Neuronal stem cell (in vitro differentiated cells): ENCODE results near the gene GNPTAB.
A peak's percentile ranks its signal among the peaks of the same experiment; 100 is the strongest.

ENCODE experiments used
- DNase-seq: peaks from one replicate; pipeline ENCODE4 v3.0.0-alpha.2; 2013; ENCODE audit warnings: low spot score
- H2AFZ ChIP-seq: one replicate; pipeline ENCODE4 v1.6.1; 2013; ENCODE audit warnings: mild to moderate bottlenecking, low read length, inconsistent platforms
- H2AK5ac ChIP-seq: 2 replicates; pipeline ENCODE4 v1.6.1; 2013; ENCODE audit warnings: low read depth, mild to moderate bottlenecking, inconsistent platforms, low read length, moderate library complexity, mixed read lengths
- H2BK120ac ChIP-seq: 2 replicates; pipeline ENCODE4 v1.6.1; 2013; ENCODE audit warnings: low read depth, mild to moderate bottlenecking, inconsistent platforms, low read length, moderate library complexity, mixed read lengths
- H2BK12ac ChIP-seq: one replicate; pipeline ENCODE4 v1.6.1; 2013; ENCODE audit warnings: low read length, inconsistent platforms
- H2BK15ac ChIP-seq: 2 replicates; pipeline ENCODE4 v1.6.1; 2013; ENCODE audit warnings: mild to moderate bottlenecking, low read length, inconsistent platforms, mixed read lengths
- H2BK5ac ChIP-seq: one replicate; pipeline ENCODE4 v1.6.1; 2013; ENCODE audit warnings: inconsistent platforms, mild to moderate bottlenecking, low read length, moderate library complexity
- H3K14ac ChIP-seq: one replicate; pipeline ENCODE4 v1.6.1; 2013; ENCODE audit warnings: low read length, inconsistent platforms
- H3K18ac ChIP-seq: 2 replicates; pipeline ENCODE4 v1.6.1; 2013; ENCODE audit warnings: low read length, inconsistent platforms
- H3K23ac ChIP-seq: 2 replicates; pipeline ENCODE4 v1.6.1; 2013; ENCODE audit warnings: low read depth, mild to moderate bottlenecking, mixed read lengths, low read length, inconsistent platforms; ENCODE audit not compliant: poor library complexity
- H3K27ac ChIP-seq: replicated peaks from 3 replicates; pipeline ENCODE4 v1.5.1; 2013; ENCODE audit warnings: low read length, inconsistent platforms
- H3K27me3 ChIP-seq, 3 experiments: 2 replicates each; pipeline ENCODE4 v1.6.1; 2013; ENCODE audit warnings: low read length in 3 of 3, mild to moderate bottlenecking in 2 of 3, inconsistent platforms in 1 of 3, low read depth in 1 of 3, mixed read lengths in 1 of 3, moderate library complexity in 1 of 3; ENCODE audit not compliant: control insufficient read depth in 3 of 3, insufficient read depth in 3 of 3
- H3K36me3 ChIP-seq, 2 donors: replicated peaks in 1 of 2; 2 replicates each; pipeline ENCODE4 v1.6.1; 2013; ENCODE audit warnings: low read length in 2 of 2; ENCODE audit not compliant: control insufficient read depth in 2 of 2, insufficient read depth in 2 of 2
- H3K4ac ChIP-seq: 2 replicates; pipeline ENCODE4 v1.6.1; 2013; ENCODE audit warnings: inconsistent platforms, mild to moderate bottlenecking, low read length, moderate library complexity
- H3K4me1 ChIP-seq, 2 donors: 1 replicate in 1 of 2; 2 replicates in 1 of 2; pipeline ENCODE4 v1.6.1; 2013; ENCODE audit warnings: low read length in 2 of 2, low read depth in 1 of 2; ENCODE audit not compliant: control insufficient read depth in 2 of 2, insufficient read depth in 1 of 2
- H3K4me2 ChIP-seq: one replicate; pipeline ENCODE4 v1.6.1; 2013; ENCODE audit warnings: mild to moderate bottlenecking, low read length, inconsistent platforms; ENCODE audit not compliant: insufficient read depth, poor library complexity, severe bottlenecking
- H3K4me3 ChIP-seq, 2 donors: 2 replicates each; pipeline ENCODE4 v1.5.1; 2013; ENCODE audit warnings: low read length in 2 of 2, mild to moderate bottlenecking in 2 of 2, inconsistent platforms in 1 of 2, moderate library complexity in 1 of 2
- H3K79me1 ChIP-seq: one replicate; pipeline ENCODE4 v1.6.1; 2013; ENCODE audit warnings: low read depth, mild to moderate bottlenecking, inconsistent platforms, low read length, moderate library complexity
- H3K9ac ChIP-seq: one replicate; pipeline ENCODE4 v1.6.1; 2013; ENCODE audit warnings: mild to moderate bottlenecking, low read depth, low read length, inconsistent platforms; ENCODE audit not compliant: poor library complexity
- H3K9me3 ChIP-seq, 2 donors: replicated peaks in 1 of 2; 2 replicates each; pipeline versions ENCODE3 to v1.6.1; 2013; ENCODE audit warnings: low read length in 2 of 2, mild to moderate bottlenecking in 2 of 2, inconsistent platforms in 1 of 2, low read depth in 1 of 2, mixed read lengths in 1 of 2, moderate library complexity in 1 of 2; ENCODE audit not compliant: control insufficient read depth in 2 of 2, insufficient read depth in 1 of 2
- H4K8ac ChIP-seq: one replicate; pipeline ENCODE4 v1.6.1; 2013; ENCODE audit warnings: low read depth, mild to moderate bottlenecking, inconsistent platforms, low read length, moderate library complexity
- H4K91ac ChIP-seq: one replicate; pipeline ENCODE4 v1.6.1; 2013; ENCODE audit warnings: low read length, low read depth, mild to moderate bottlenecking, inconsistent platforms; ENCODE audit not compliant: poor library complexity
- WGBS, 2 donors: extraction: QIAGEN DNeasy Blood & Tissue Kit; methylation state at CpG; one replicate each; pipeline ENCODE4 v1.1.7; 2013; ENCODE audit warnings: missing lambda C conversion rate in 2 of 2, mixed read lengths in 1 of 2; ENCODE audit not compliant: insufficient read length in 2 of 2, insufficient replicate concordance in 1 of 2; ENCODE audit errors: extremely low coverage in 2 of 2; 5-methylcytosine and 5-hydroxymethylcytosine counted together

The GNPTAB gene

GRCh38 chr12:101764051-101764792, 66.5 kb downstream of the GNPTAB start:
- Histone ChIP-seq H2BK15ac (no peak overlapping the region), H3K4me3 (no peak overlapping the region), H3K4ac (no peak overlapping the region), H3K23ac (no peak overlapping the region), H3K4me2 (no peak overlapping the region), H3K36me3 (peaks cover 0 to 6% of the 10 kb centered on the region in 2 donors), H3K18ac (no peak overlapping the region), H4K91ac (no peak overlapping the region), H3K27ac (no peak overlapping the region), H3K9ac (no peak overlapping the region), H3K4me1 (no peaks in the 10 kb centered on the region), H2BK12ac (no peak overlapping the region), H3K9me3 (no peaks in the 10 kb centered on the region), H2BK5ac (no peak overlapping the region), H2BK120ac (no peak overlapping the region), H2AK5ac (no peak overlapping the region), H3K79me1 (no peaks in the 10 kb centered on the region), H3K14ac (no peak overlapping the region), H4K8ac (no peak overlapping the region), H3K27me3 (no peaks in the 10 kb centered on the region), H2AFZ (no peak overlapping the region)
- no peak for DNase-seq
- WGBS, 2 donors = no CpG with 5 or more reads among the region's 5 CpGs

- no peak overlapping the region for H2BK5ac ChIP-seq
- no peak overlapping the region for H3K4ac ChIP-seq
- H3K18ac ChIP-seq = no peak overlapping the region
- no peak overlapping the region for H3K9ac ChIP-seq
- H3K23ac ChIP-seq = no peak overlapping the region
- H3K79me1 ChIP-seq = no peaks in the 10 kb centered on the region
- H2BK15ac ChIP-seq = no peak overlapping the region
- no peak overlapping the region for H4K8ac ChIP-seq
- no peak overlapping the region for H2AK5ac ChIP-seq
- no peak overlapping the region for H3K14ac ChIP-seq
- H4K91ac ChIP-seq = no peak overlapping the region
- no peak overlapping the region for H3K27ac ChIP-seq
- DNase-seq = no peak
- H3K4me1 ChIP-seq = no peaks in the 10 kb centered on the region
- H2BK120ac ChIP-seq = no peak overlapping the region
- no peak overlapping the region for H3K4me3 ChIP-seq
- H3K9me3 ChIP-seq = no peaks in the 10 kb centered on the region
- peaks cover 0 to 6% of the 10 kb centered on the region in 2 donors for H3K36me3 ChIP-seq
- no peak overlapping the region for H2AFZ ChIP-seq
- H3K27me3 ChIP-seq = no peaks in the 10 kb centered on the region
- no CpG with 5 or more reads among the region's 6 CpGs for WGBS, 2 donors
- H2BK12ac ChIP-seq = no peak overlapping the region
- H3K4me2 ChIP-seq = no peak overlapping the region
These were observed 67.4 kb downstream of the GNPTAB start for GRCh38 chr12:101763246-101763931.

- Histone ChIP-seq H3K4ac (no peak overlapping the region), H3K27ac (no peak overlapping the region), H3K14ac (no peak overlapping the region), H2BK12ac (no peak overlapping the region), H4K91ac (no peak overlapping the region), H2AFZ (peak overlapping the region; percentile 30), H3K9ac (no peak overlapping the region), H3K4me1 (no peaks in the 10 kb centered on the region), H2AK5ac (no peak overlapping the region), H3K4me2 (no peak overlapping the region), H2BK120ac (no peak overlapping the region), H3K4me3 (no peak overlapping the region), H3K9me3 (no peaks in the 10 kb centered on the region), H4K8ac (no peak overlapping the region), H3K36me3 (peaks cover 2 to 6% of the 10 kb centered on the region in 2 donors), H3K27me3 (no peaks in the 10 kb centered on the region), H3K18ac (no peak overlapping the region), H3K79me1 (no peaks in the 10 kb centered on the region), H3K23ac (no peak overlapping the region), H2BK15ac (no peak overlapping the region), H2BK5ac (no peak overlapping the region)
- no CpG with 5 or more reads among the region's 4 CpGs for WGBS, 2 donors
- no peak for DNase-seq
These were observed 69.0 kb downstream of the GNPTAB start for GRCh38 chr12:101761781-101762180.

GRCh38 chr12:101761350-101761749, 69.4 kb downstream of the GNPTAB start:
- no CpG with 5 or more reads among the region's 5 CpGs for WGBS, 2 donors
- H2BK12ac ChIP-seq = no peak overlapping the region
- H3K18ac ChIP-seq = no peak overlapping the region
- H3K4me1 ChIP-seq = no peaks in the 10 kb centered on the region
- H3K4ac ChIP-seq = no peak overlapping the region
- H2BK5ac ChIP-seq = no peak overlapping the region
- no peak overlapping the region for H3K9ac ChIP-seq
- no peak overlapping the region for H3K23ac ChIP-seq
- H3K27me3 ChIP-seq = no peaks in the 10 kb centered on the region
- no peak overlapping the region for H2AK5ac ChIP-seq
- no peak overlapping the region for H3K4me2 ChIP-seq
- H2AFZ ChIP-seq = peak overlapping the region; percentile 30
- H3K4me3 ChIP-seq = no peak overlapping the region
- no peak overlapping the region for H4K8ac ChIP-seq
- no peak overlapping the region for H4K91ac ChIP-seq
- no peak overlapping the region for H2BK15ac ChIP-seq
- DNase-seq = no peak
- no peaks in the 10 kb centered on the region for H3K9me3 ChIP-seq
- no peaks in the 10 kb centered on the region for H3K79me1 ChIP-seq
- H3K36me3 ChIP-seq = peaks cover 2 to 6% of the 10 kb centered on the region in 2 donors
- H3K14ac ChIP-seq = no peak overlapping the region
- H3K27ac ChIP-seq = no peak overlapping the region
- H2BK120ac ChIP-seq = no peak overlapping the region
